Glomerular visceral epithelial cell (primary cell): ENCODE data around the gene ERBB3.
"Not testable (repeated sequence)": the region's sequence is repeated elsewhere in the genome, so short reads cannot be mapped to it uniquely, and the experiment has no call there.

Experiments
- DNase-seq: peaks from one replicate; pipeline ENCODE4 v3.0.0-alpha.2; 2016; ENCODE audit errors: extremely low spot score

The ERBB3 gene

GRCh38 chr12:56114084-56114483 lies 34.1 kb downstream of the ERBB3 start:
- DNase-seq = no peak

- DNase-seq = no peak
Observed at GRCh38 chr12:56115329-56115728, 35.4 kb downstream of the ERBB3 start.

DNA sequence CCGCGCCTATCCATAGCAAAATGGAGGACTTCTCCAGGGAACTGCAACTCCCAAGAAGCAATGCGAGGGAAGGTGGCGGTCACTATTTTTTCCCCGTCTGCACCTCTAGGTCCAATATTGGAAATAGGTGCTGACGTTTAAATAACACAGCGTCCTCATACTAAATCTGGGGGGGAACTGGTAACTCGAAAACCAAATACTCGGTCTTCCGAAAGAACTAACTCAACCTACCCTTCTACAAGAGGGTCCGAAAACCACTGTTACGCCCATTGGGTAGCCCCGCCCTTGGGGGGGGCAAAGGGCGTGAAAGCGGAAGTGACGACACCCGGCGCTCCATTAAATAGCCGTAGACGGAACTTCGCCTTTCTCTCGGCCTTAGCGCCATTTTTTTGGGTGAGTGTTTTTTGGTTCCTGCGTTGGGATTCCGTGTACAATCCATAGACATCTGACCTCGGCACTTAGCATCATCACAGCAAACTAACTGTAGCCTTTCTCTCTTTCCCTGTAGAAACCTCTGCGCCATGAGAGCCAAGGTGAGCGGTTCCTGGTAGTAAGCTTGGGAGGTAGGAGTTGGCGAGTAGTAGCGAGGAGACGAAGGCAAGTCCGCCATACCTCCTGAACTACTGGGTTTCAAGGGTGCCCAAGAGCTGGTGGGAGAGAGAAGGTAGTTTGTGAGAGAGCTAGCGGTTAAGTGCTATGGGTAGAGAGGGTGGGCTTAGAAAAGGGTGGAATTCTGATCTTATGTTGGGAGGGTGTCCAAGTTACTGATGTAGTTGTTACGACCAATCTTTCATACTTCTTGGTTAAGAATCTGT lies 36.5 kb downstream of the ERBB3 start, which contains the start of gene RPL41:
TSS of gene RPL41 (plus strand) at position 367 of the 815 bp plus-strand sequence.
- DNase-seq = peak; percentile 92

DNA sequence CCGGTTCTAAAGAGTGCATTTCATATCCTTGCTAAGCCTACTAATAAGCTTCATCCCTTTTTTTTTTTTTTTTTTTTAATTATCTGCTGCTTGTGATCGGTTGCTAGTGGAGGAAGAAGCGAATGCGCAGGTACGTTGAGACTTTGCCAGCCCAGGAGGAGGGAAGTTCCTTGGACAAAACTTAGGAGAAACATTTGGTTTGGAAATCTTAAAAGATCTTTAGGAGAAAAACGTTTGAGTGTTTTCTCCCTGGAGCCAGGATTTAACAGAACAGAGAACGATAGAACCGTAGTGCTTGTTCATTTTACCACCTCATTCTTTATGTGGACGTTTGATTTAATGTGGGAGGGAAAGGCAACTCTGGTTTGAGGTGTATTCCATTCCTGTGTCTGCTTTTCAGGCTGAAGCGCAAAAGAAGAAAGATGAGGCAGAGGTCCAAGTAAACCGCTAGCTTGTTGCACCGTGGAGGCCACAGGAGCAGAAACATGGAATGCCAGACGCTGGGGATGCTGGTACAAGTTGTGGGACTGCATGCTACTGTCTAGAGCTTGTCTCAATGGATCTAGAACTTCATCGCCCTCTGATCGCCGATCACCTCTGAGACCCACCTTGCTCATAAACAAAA lies 37.2 kb downstream of the ERBB3 start:
- DNase-seq = not testable (repeated sequence)

GRCh38 chr12:56117778-56118687 lies 38.1 kb downstream of the ERBB3 start, which contains the start of gene ZC3H10:
Gene ZC3H10, plus strand, starts transcription at chr12:56118266. Its CDS starts 2,297 bp downstream, at chr12:56120563.
- DNase-seq = peak; percentile 99

DNA sequence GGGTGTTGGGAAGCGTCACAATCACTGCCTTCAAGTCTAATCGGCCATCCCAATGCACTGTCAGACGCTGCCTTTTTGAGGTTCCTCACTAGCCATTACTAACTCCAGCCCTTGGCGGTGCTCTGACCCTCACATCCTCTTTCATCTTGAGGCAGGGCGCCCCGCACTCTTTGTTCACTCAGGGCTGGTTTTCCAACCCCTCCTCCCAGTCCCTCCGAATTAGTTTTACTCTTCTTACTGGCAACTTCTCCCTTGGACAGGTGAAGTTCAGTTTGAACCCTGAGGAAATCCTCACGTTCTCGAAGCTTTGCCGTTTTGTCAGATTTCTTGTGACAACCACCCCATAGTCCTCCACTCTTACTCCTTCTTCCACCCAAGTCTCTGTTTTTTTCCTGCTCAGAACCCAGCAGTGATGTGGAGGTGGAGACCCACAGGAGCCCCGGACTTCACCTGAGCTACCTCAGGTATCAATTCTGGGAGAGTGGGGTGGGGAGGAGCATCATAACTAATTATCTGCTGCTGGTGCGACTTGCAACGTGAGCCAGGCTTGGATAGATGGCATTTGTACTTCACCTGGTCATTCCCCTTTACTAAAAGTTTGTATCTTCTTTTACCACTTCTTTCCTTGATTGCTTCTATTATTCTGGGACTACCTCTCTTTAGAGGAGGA lies 38.9 kb downstream of the ERBB3 start:
- DNase-seq = no peak

DNA sequence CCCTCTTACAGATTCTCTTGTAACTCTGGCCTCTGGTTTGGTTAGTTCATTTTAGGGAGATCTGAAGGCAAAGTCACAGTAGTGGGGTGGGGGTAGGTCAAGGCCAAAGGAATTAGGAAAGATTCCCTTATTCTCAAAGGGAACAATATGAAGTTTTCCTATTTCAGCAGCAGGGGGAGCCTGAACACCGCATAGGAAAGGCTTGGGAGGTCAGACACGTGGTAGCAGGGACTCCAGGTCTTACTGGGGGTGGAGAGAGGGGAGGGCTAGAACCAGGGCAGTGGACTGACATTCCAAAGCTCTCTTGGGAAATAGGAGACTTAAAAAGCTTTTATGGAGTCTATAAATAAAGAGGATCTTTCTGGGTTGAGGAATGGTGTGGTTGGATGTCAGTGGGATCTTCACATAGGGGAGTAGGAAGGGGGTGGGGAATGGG lies 39.4 kb downstream of the ERBB3 start:
- DNase-seq = peak; percentile 88

GRCh38 chr12:56120158-56120846 lies 40.3 kb downstream of the ERBB3 start:
- peak; percentile 58 for DNase-seq

DNA sequence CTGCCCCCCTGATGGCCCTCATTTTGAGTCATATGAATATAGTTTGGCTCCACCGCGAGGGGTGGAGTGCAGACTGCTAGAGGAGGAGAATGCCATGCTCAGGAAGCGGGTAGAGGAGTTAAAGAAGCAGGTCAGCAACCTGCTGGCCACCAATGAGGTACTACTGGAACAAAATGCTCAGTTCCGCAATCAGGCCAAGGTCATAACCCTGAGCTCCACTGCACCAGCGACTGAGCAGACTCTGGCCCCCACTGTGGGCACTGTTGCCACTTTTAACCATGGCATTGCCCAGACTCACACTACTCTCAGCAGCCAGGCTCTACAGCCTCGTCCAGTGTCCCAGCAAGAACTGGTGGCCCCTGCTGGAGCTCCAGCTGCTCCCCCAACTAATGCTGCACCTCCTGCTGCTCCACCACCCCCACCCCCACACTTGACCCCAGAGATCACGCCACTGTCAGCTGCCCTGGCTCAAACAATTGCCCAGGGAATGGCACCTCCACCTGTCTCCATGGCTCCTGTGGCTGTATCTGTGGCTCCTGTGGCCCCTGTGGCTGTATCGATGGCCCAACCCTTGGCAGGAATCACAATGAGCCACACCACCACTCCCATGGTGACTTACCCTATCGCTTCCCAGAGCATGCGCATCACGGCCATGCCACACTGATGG lies 41.4 kb downstream of the ERBB3 start:
- no peak for DNase-seq

DNA sequence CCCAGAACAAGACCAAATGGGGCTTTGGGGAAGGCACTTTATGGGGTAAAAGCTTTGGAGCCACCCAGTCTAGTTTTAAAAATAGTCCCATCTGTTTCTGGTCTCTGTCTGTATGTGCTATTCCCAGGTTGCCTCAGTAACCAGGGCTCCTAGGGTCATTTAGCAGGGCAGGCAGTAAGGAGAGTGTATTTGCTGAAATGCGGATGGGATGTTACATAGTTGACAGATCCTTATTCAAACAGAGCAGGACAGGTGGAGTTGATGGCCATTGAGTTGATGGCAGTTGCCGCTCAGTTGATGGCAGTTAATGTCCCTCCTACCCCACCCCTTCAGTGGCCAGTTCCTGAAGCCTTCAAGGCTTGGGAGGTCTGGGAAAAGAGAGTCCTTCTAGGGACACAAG lies 42.7 kb downstream of the ERBB3 start:
- DNase-seq = no peak

DNA sequence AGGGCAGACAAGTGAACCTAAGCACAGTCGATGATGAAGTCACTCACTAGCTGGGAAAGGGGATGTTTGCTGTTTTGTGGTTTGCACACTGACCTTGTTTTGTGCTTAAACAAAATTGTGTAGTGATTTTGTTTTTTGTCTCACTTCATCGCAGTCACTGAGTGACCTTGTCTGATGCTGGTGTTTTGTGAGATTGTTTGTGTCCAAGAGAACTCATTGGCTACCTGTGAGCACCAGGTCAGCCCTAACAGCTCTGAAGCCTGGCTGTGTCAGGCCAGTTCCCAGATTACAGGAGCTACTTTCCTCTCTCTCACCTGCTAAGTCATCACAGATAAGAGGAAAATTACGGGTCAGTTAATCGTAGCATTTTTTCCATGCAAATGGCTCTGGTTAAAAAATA lies 44.2 kb downstream of the ERBB3 start:
- DNase-seq = no peak

- DNase-seq = no peak
Observed at GRCh38 chr12:56126732-56127239, 46.8 kb downstream of the ERBB3 start.

DNA sequence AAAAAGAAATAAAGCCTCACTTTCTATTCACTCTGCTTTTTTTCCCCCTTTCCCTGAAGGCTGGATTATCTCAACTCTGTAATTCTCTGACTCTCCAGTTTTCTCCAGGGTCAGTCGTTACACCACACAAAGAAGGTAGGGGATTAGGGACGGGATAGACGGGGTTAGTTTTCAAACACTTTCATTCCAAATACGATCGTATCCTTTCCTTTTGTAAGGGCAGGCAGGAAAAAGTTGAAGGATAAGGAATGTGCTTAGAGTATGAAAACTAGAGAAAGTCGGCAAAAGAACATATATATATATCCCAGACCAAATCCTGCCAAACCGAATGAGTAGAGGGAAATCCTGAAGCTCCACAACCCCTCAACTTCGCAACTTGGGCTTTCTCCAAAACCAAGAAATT lies 47.5 kb downstream of the ERBB3 start:
- no peak for DNase-seq

- DNase-seq = peak; percentile 100
Observed at GRCh38 chr12:56127888-56128669, 48.1 kb downstream of the ERBB3 start, which contains the start of gene ESYT1. Gene ESYT1, plus strand, starts transcription at chr12:56128267. Its CDS starts 53 bp downstream, at chr12:56128320.

- DNase-seq = peak; percentile 16
Observed at GRCh38 chr12:56128670-56129205, 48.8 kb downstream of the ERBB3 start.

DNA sequence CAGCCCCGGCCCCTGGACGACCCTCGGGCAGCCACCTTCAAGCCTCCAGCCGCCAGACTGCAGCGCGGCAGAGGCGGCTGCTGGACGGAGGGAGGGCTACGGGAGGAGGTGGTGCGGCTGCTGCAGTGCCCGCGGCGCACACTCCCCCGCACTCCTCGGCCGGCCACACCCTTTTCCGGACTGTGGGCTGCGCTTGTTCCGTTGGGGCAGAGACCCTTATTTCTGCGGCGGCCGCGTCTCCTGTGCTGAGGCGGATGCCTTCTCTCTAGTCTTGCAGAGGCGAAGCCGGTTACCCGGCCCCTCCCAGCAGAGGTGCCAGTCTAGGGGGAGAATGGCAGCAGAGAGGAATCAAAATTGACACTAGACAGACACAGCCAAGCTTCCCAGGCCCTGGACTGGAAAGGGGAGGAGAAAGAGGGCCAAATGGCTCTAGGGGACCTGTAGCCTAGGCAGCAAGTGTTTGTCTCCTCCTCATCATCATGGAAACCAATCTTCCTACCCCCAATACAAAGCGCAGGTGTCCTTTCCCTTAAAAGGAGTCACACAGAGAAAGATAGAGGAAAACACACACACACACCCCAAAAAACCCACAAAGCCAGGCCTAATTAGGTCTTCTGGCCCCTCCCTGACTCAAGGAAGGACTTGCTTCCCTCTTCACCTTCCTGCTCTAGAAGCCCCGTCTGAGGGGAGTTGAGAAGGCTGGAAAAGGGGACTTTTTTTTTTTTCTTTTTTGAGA lies 49.4 kb downstream of the ERBB3 start:
- peak; percentile 65 for DNase-seq

- DNase-seq = no peak
Observed at GRCh38 chr12:56129942-56130495, 50.1 kb downstream of the ERBB3 start.

GRCh38 chr12:56130876-56131275 lies 50.9 kb downstream of the ERBB3 start:
- no peak for DNase-seq
